Activated CD4-positive, alpha-beta T cell treated with anti-CD3 and anti-CD28 coated beads for 4 hours (primary cell): ENCODE data around the gene FAM20C.

ENCODE experiments used
- DNase-seq, 2 donors: peaks; one replicate each; pipeline ENCODE4 v3.0.0-alpha.2; 2020

FAM20C gene

GRCh38 chr7:247636-248035, 55.3 kb downstream of the FAM20C start:
- DNase-seq, result no peak

DNA sequence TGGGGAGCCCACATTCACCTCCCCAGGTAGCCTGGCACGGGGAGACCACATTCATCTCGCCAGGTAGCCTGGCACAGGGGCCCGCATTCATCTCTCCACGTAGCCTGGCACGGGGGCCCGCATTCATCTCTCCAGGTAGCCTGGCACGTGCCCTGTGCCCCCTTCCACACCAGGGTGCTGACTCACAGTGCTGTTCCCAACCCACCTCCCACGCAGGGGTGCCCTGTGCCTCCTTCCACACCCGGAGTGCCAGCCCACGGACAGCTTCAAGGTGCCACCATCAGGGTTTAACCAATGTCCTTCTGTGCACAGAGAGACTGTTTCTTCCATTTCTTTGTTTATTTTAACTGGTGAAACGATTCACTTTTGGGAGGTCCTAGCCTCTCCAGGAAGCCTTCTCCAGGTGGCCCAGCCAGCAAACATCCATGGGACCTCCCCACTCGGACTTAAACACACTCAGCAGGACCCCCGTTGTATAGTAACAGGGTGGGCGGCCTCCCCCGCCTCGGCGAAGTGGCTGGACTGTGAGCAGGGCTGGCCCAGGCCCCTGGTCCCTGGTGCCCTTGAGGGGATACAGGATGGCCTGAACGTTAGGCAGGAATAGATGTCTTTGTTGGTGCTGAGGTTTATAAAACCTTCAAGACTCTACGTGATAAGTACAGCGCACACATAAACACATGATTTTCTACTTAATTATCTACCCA, 56.5 kb downstream of the FAM20C start:
- DNase-seq, result no peak

DNA sequence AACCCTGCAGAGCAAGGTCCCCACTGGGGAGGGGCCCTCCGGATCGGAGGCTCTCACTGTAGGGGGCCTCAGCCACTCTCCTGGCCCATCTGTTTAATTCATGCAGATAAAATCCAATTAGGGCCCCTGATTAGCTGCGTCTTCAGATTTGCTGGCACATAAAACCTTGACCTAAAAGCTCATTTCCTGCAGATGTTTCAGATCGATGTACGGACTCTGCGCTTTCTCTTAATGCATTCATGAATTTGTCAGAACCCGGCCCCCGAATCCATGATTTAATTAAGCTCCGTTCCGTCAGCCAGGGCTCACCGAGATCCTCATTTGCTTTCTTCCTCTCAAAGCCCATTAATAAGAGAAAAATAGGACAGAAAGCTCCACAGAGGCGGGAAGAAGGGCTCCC, 57.6 kb downstream of the FAM20C start:
- no peak for DNase-seq

DNA sequence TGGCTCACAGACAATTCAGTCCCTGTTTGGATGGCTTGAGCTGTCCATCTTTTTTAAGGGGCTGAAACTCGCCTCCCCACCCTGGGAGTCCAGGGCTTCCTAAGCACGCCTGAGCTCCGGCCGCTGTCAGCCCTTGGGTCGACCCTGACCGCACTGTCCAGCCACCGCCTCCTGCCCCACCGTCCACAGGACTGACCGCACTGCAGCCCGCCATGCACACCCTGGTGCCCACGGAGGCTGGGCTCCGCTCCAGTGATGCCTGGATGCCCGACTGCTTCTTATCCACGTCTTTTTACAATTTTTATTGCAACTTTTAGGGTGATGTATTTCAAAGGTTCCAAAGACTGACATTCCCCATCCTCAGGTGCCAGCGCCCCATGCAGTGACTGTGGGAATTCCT, 58.2 kb downstream of the FAM20C start:
- DNase-seq, result no peak

GRCh38 chr7:251005-251404, 58.6 kb downstream of the FAM20C start:
- DNase-seq, result no peak

GRCh38 chr7:251446-252175, 59.2 kb downstream of the FAM20C start:
- no peak for DNase-seq

DNA sequence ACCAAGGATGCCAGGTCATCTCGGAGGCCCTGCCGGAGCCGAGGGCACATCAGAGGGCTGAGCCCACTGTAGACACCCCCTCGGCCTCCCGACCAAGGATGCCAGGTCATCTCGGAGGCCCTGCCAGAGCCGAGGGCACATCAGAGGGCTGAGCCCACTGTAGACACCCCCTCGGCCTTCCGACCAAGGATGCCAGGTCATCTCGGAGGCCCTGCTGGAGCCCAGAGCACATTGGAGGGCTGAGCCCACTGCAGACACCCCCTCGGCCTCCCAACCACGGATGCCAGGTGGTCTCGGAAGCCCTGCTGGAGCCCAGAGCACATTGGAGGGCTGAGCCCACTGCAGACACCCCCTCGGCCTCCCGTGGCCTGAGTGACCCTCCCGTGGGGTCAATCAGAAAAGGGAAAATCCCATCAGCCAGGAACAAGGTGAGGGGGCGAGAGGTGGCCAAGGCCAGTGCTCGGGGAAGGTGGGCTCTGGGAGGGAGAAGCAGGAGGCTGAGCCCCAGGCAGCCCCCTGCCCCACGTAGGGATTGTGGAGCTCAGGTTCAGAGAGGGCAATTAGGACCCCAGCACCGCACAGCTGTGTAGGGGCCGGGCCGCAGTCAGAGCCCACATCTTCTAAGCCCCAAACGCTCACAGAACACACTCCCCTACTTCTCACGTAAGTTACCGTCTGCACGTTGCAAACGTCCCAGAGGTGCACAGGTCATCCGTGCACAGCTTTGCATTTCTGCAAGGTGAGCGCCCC, 60.0 kb downstream of the FAM20C start:
- no peak for DNase-seq

- no peak for DNase-seq
Measured at GRCh38 chr7:252981-253380, 60.6 kb downstream of the FAM20C start.

- DNase-seq, result no peak
Measured at GRCh38 chr7:253581-254336, 61.4 kb downstream of the FAM20C start.

- DNase-seq, result no peak
Measured at GRCh38 chr7:254337-255037, 62.1 kb downstream of the FAM20C start.

GRCh38 chr7:255038-255435, 62.7 kb downstream of the FAM20C start:
- no peak for DNase-seq

GRCh38 chr7:255721-256361, 63.5 kb downstream of the FAM20C start:
- DNase-seq, result no peak

DNA sequence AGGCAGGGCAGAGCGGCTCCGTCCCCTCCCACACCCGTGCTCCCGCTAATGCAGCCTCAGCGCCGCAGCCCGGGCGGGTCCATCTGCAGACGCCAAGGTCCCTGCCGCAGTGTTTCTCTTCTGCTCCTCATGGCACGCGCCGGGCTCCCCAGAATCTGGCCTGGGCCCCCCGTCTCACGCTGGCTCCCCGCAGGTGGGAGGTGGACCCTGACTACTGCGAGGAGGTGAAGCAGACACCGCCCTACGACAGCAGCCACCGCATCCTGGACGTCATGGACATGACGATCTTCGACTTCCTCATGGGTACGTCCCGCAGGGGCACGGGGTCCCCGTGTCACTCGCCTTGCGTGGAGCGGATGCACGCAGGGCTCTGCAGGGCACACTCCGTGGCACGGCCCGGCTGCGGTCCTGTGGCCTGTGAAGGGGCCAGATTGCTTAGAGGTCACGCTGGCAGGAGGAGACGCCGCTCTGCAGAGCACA, 64.1 kb downstream of the FAM20C start:
- DNase-seq, result no peak

GRCh38 chr7:256981-257646, 64.7 kb downstream of the FAM20C start:
- DNase-seq, result no peak

GRCh38 chr7:257647-257992, 65.2 kb downstream of the FAM20C start:
- DNase-seq, result no peak

GRCh38 chr7:258476-259190, 66.3 kb downstream of the FAM20C start:
- DNase-seq, result no peak

DNA sequence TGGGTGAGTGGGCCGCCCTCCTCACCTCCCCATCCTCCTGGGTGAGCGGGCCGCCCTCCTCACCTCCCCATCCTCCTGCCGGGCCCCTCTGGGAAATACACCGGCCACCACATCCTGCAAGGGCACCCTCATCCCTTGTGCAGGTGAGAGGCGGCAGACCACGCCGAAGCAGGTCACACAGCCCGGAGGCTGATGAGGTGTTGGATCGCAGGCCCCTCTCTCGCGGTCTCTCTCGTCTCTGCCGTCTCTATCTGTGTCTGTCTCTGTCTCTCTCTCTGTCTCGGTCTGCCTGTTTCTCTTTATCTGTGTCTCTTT, 66.8 kb downstream of the FAM20C start:
- DNase-seq, result no peak

DNA sequence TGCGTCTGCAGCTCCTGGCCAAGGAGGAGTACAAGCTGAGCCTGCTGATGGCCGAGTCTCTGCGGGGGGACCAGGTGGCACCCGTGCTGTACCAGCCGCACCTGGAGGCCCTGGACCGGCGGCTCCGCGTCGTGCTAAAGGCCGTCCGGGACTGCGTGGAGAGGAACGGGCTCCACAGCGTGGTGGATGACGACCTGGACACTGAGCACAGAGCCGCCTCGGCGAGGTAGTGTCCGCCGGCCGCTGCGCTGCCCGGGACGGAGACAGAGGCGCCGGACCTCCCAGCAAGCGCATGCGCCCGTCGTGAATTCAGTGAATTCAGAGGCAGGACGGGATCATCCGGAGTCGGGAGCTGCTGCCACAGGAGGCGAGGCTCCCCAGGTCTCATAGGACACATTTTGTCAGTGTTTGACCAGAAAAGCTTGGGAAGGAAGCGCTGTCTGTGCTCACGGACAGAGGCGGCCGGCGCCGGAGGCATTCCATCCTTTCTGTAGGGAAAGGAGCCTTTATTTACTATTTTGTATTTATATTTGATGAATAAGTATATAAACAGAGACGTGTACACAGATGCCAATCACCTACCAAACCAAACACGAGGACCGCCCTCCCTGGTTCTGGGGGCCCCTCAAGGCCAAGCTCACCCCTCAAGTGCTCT, 67.5 kb downstream of the FAM20C start:
- no peak for DNase-seq

GRCh38 chr7:260441-261281, 68.3 kb downstream of the FAM20C start:
- no peak for DNase-seq
